GM21367 (cell line): ENCODE data around the gene LNPK.
"Not testable (repeated sequence)": the region's sequence is repeated elsewhere in the genome, so short reads cannot be mapped to it uniquely, and the experiment has no call there.

Source experiments
- ATAC-seq: cut with Tn5 transposase; IDR thresholded peaks from one replicate; pipeline ENCODE4 v1.9.1; 2021; ENCODE audit not compliant: unreplicated experiment

Gene LNPK

GRCh38 chr2:176001916-176002687, at the start of gene LNPK:
Gene LNPK, minus strand, starts transcription at chr2:176002267. Its CDS starts 6,683 bp downstream, at chr2:175995584.
- ATAC-seq, result peak; percentile 92

- no peak for ATAC-seq
Observed at GRCh38 chr2:176039375-176039774, 37.3 kb upstream of the LNPK start.

GRCh38 chr2:176038694-176039093, 36.6 kb upstream of the LNPK start:
- ATAC-seq, result no peak

- no peak for ATAC-seq
Observed at GRCh38 chr2:176035013-176035691, 33.1 kb upstream of the LNPK start.

- ATAC-seq, result no peak
Observed at GRCh38 chr2:176027806-176028205, 25.7 kb upstream of the LNPK start.

- ATAC-seq, result no peak
Observed at GRCh38 chr2:176025932-176026331, 23.9 kb upstream of the LNPK start.

- no peak for ATAC-seq
Observed at GRCh38 chr2:176024083-176024482, 22.0 kb upstream of the LNPK start.

- ATAC-seq, result no peak
Observed at GRCh38 chr2:176022048-176022447, 20.0 kb upstream of the LNPK start.

- no peak for ATAC-seq
Observed at GRCh38 chr2:176020400-176020799, 18.3 kb upstream of the LNPK start.

GRCh38 chr2:176018708-176019107, 16.6 kb upstream of the LNPK start:
- no peak for ATAC-seq

GRCh38 chr2:176009445-176009844, 7.4 kb upstream of the LNPK start:
- ATAC-seq, result no peak

GRCh38 chr2:176004934-176005333, 2.9 kb upstream of the LNPK start:
- no peak for ATAC-seq

- no peak for ATAC-seq
Observed at GRCh38 chr2:176003958-176004357, 1.9 kb upstream of the LNPK start.

GRCh38 chr2:176002688-176003210, 682 bp upstream of the LNPK start:
- ATAC-seq, result peak; percentile 4

GRCh38 chr2:176001281-176001915, 669 bp downstream of the LNPK start:
- peak; percentile 46 for ATAC-seq

- ATAC-seq, result no peak
Observed at GRCh38 chr2:175999283-175999819, 2.7 kb downstream of the LNPK start.

GRCh38 chr2:175990099-175990498, 12.0 kb downstream of the LNPK start:
- no peak for ATAC-seq

GRCh38 chr2:175987126-175987525, 14.9 kb downstream of the LNPK start:
- not testable (repeated sequence) for ATAC-seq

- no peak for ATAC-seq
Observed at GRCh38 chr2:175984846-175985245, 17.2 kb downstream of the LNPK start.

GRCh38 chr2:175981551-175981950, 20.5 kb downstream of the LNPK start:
- ATAC-seq, result no peak

GRCh38 chr2:175976391-175977157, 25.5 kb downstream of the LNPK start:
- ATAC-seq, result no peak
